IMR-90 (cell line): Measurements from ENCODE around the gene CELF5.

Experiments used
- BHLHE40 ChIP-seq: fragments of 150-350 bp; IDR thresholded peaks from 2 replicates; pipeline ENCODE4 v1.6.1; 2016; ENCODE audit warnings: mild to moderate bottlenecking, low read depth, low read length
- CHD1 ChIP-seq: IDR thresholded peaks from 2 replicates; pipeline ENCODE4 v1.6.1; 2012; ENCODE audit warnings: low read depth, low read length, improper control_type of control experiment
- FOS ChIP-seq: fragments of 150-350 bp; IDR thresholded peaks from 2 replicates; pipeline ENCODE4 v1.6.1; 2016; ENCODE audit warnings: low read depth, low read length
- MAZ ChIP-seq: IDR thresholded peaks from 2 replicates; pipeline ENCODE4 v1.6.1; 2012; ENCODE audit warnings: low read depth, mild to moderate bottlenecking, low read length, improper control_type of control experiment, moderate library complexity, borderline replicate concordance
- MXI1 ChIP-seq: IDR thresholded peaks from 2 replicates; pipeline ENCODE4 v1.6.1; 2012; ENCODE audit warnings: low read depth, mild to moderate bottlenecking, low read length, moderate library complexity, borderline replicate concordance
- POLR2A ChIP-seq: IDR thresholded peaks from 2 replicates; pipeline ENCODE4 v1.6.1; 2012; ENCODE audit warnings: mild to moderate bottlenecking, low read depth, low read length
- RAD21 ChIP-seq: IDR thresholded peaks from 2 replicates; pipeline ENCODE4 v1.6.1; 2012; ENCODE audit warnings: low read length, improper control_type of control experiment
- USF2 ChIP-seq: fragments of 150-350 bp; IDR thresholded peaks from 2 replicates; pipeline ENCODE4 v1.6.1; 2017; ENCODE audit warnings: mild to moderate bottlenecking, antibody characterized with exemption, low read length, low read depth
- TF ChIP-seq, protein P1 (sequence below): conservative IDR thresholded peaks from 2 replicates; pipeline ENCODE4 v1.5.1; 2012; ENCODE audit warnings: mild to moderate bottlenecking, low read depth, low read length, improper control_type of control experiment

DNA sequence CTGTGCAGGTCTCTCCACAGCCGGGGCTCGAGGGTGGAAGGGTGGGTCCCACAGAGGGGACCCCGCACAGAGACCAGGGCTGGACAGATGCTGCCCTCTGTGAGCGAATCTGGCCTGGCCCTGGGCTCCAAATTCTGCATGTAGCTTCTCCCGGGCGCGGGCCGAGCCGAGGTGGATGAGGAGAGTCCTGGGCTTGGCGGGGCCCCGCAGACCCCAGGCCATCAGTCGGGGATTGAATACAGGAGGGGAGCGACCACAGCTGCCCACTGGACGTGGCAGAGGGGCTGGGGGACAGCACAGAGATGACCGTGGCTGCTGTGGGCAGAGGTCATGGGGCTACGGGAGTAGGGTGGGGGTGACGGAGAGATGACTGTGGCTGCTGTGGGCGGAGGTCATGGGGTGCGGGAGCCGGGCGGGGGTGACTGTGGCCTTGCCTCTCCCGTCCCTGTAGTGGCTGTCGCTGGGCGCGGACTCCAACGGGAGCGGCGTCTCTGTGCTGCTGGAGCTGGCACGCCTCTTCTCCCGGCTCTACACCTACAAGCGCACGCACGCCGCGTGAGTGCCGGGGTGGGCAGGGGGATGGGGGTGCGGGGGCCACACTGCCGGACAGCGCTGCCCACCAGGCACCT lies 23.3 kb upstream of the CELF5 start:
- TF ChIP-seq, protein P1, sequence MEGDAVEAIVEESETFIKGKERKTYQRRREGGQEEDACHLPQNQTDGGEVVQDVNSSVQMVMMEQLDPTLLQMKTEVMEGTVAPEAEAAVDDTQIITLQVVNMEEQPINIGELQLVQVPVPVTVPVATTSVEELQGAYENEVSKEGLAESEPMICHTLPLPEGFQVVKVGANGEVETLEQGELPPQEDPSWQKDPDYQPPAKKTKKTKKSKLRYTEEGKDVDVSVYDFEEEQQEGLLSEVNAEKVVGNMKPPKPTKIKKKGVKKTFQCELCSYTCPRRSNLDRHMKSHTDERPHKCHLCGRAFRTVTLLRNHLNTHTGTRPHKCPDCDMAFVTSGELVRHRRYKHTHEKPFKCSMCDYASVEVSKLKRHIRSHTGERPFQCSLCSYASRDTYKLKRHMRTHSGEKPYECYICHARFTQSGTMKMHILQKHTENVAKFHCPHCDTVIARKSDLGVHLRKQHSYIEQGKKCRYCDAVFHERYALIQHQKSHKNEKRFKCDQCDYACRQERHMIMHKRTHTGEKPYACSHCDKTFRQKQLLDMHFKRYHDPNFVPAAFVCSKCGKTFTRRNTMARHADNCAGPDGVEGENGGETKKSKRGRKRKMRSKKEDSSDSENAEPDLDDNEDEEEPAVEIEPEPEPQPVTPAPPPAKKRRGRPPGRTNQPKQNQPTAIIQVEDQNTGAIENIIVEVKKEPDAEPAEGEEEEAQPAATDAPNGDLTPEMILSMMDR, result no peak
- no peak for TF ChIP-seq POLR2A
- TF ChIP-seq BHLHE40, result no peak
- TF ChIP-seq MAZ, result no peak
- no peak for TF ChIP-seq CHD1
- no peak for TF ChIP-seq MXI1
- no peak for TF ChIP-seq FOS
- TF ChIP-seq RAD21, result no peak
- TF ChIP-seq USF2, result no peak
